Stomach (tissue), 4 donors: ENCODE data around the gene FBXO45.

Experiments
- EP300 ChIP-seq: sonication (generic); formaldehyde crosslinking; IDR thresholded peaks from one replicate; pipeline ENCODE4 v1.6.1; 2017; ENCODE audit warnings: antibody characterized with exemption
- POLR2A ChIP-seq, 4 donors: fragments of 450-650 bp; IDR thresholded peaks; one replicate each; pipeline ENCODE4 v1.6.1; 2016; ENCODE audit warnings: antibody characterized with exemption in 4 of 4, control low read depth in 2 of 4, mild to moderate bottlenecking in 1 of 4, moderate library complexity in 1 of 4
- POLR2AphosphoS5 ChIP-seq, 3 donors: sonication (generic); formaldehyde crosslinking; IDR thresholded peaks; one replicate each; pipeline ENCODE4 v1.6.1; 2016; ENCODE audit warnings: antibody characterized with exemption in 3 of 3
- TF ChIP-seq, protein P1 (sequence below), 7 experiments: fragments of 450-650 bp in 4 of 7; fragments of 200-600 bp in 3 of 7; sonication (generic) in 3 of 7; IDR thresholded peaks; one replicate each; pipeline ENCODE4 v1.5.1; 2016 to 2019; ENCODE audit warnings: antibody characterized with exemption in 7 of 7, control low read depth in 2 of 7, mild to moderate bottlenecking in 1 of 7

DNA sequence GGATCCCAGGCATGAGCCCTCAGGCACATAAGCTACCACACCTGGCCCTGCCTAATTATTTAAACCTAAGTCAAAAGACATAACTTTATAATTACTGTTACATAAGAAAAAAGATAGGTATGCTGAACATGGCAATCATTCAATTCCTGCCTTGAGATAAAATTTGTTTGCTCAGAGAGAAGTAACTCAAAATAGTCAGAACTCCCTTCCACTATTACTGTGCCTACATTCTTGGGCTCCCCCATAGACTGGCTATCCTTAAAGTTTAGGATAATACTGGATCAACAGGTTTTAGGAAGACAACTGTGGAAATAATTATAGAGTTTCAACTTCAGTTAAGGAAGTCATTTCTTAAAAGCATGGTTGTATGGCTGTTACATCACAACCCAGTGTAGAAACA, 10.0 kb upstream of the FBXO45 start:
- TF ChIP-seq POLR2A (IDR thresholded peaks at IDR 0.05) (no peak), EP300 (no peak), POLR2AphosphoS5 (IDR thresholded peaks at IDR 0.05) (no peak)
- TF ChIP-seq, protein P1, sequence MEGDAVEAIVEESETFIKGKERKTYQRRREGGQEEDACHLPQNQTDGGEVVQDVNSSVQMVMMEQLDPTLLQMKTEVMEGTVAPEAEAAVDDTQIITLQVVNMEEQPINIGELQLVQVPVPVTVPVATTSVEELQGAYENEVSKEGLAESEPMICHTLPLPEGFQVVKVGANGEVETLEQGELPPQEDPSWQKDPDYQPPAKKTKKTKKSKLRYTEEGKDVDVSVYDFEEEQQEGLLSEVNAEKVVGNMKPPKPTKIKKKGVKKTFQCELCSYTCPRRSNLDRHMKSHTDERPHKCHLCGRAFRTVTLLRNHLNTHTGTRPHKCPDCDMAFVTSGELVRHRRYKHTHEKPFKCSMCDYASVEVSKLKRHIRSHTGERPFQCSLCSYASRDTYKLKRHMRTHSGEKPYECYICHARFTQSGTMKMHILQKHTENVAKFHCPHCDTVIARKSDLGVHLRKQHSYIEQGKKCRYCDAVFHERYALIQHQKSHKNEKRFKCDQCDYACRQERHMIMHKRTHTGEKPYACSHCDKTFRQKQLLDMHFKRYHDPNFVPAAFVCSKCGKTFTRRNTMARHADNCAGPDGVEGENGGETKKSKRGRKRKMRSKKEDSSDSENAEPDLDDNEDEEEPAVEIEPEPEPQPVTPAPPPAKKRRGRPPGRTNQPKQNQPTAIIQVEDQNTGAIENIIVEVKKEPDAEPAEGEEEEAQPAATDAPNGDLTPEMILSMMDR (IDR thresholded peaks at IDR 0.05): no peak
